HG03439 (cell line): ENCODE results near the gene FN3K.
"Not testable (repeated sequence)": the region's sequence is repeated elsewhere in the genome, so short reads cannot be mapped to it uniquely, and the experiment has no call there.

Experiments used
- ATAC-seq: cut with Tn5 transposase; IDR thresholded peaks from one replicate; pipeline ENCODE4 v1.9.1; 2021; ENCODE audit warnings: mild to moderate bottlenecking, moderate library complexity; ENCODE audit not compliant: unreplicated experiment

Gene FN3K

GRCh38 chr17:82736511-82737185 lies 1.2 kb downstream of the FN3K start:
- ATAC-seq, result no peak

- ATAC-seq, result no peak
Observed at GRCh38 chr17:82737967-82738877, 2.8 kb downstream of the FN3K start.

- no peak for ATAC-seq
Observed at GRCh38 chr17:82740906-82741759, 5.7 kb downstream of the FN3K start.

GRCh38 chr17:82743344-82744219 lies 8.2 kb downstream of the FN3K start:
- no peak for ATAC-seq

- not testable (repeated sequence) for ATAC-seq
Observed at GRCh38 chr17:82744736-82745135, 9.3 kb downstream of the FN3K start.

- ATAC-seq, result no peak
Observed at GRCh38 chr17:82745524-82745923, 10.1 kb downstream of the FN3K start.

GRCh38 chr17:82748756-82749155 lies 13.3 kb downstream of the FN3K start:
- ATAC-seq, result no peak

GRCh38 chr17:82750241-82750908 lies 15.0 kb downstream of the FN3K start:
- no peak for ATAC-seq

GRCh38 chr17:82751171-82751570 lies 15.8 kb downstream of the FN3K start:
- ATAC-seq, result no peak

- ATAC-seq, result peak; percentile 76
Observed at GRCh38 chr17:82751571-82752370, 16.4 kb downstream of the FN3K start, which contains the start of gene TBCD. Gene TBCD (plus strand): TSS chr17:82752065. CDS start chr17:82752194, 129 bp downstream.

- ATAC-seq, result peak; percentile 16
Observed at GRCh38 chr17:82752371-82753200, 17.2 kb downstream of the FN3K start.

- ATAC-seq, result no peak
Observed at GRCh38 chr17:82753201-82753464, 17.7 kb downstream of the FN3K start.

- ATAC-seq, result no peak
Observed at GRCh38 chr17:82754297-82755208, 19.1 kb downstream of the FN3K start.

- ATAC-seq, result no peak
Observed at GRCh38 chr17:82756166-82756565, 20.8 kb downstream of the FN3K start.

GRCh38 chr17:82765371-82765770 lies 30.0 kb downstream of the FN3K start:
- ATAC-seq, result no peak

- ATAC-seq, result no peak
Observed at GRCh38 chr17:82767041-82767754, 31.8 kb downstream of the FN3K start.
